Measurements from ENCODE around the gene PSD4. TPM values are rescaled to one million over a fixed set of nuclear protein-coding genes. Genes with fewer than 3 reads are reported as not detected.

The PSD4 gene
- total and polyA plus RNA-seq, 5 experiments from 2014 or later, result 22.8 to 124 (median 44.1) TPM

DNA sequence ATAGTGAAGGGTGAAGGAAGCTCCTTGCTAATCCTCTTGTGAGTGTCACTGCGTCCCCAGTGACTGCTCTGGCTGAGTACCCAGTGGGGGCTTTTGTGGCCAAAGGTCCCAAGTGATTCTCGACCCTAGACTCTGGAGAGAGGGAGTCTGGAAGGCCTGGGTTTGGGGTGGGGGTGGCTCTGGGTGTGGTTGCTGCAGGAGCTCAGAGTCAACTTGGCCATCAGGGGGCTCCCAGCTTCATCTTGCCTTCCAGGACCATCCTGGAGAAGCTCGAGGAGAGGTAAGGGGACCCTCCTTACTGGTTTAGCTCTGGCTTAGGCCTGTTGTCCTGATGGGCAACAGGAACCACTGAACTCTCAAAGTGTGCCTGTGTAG lies 592 bp downstream of the PSD4 start:
- ATAC-seq (peak in 1 of 2 donors; percentile 0), DNase-seq (no peak)
- Mint-ChIP-seq H3K36me3 (peaks cover 0 to 30% (median 6%) of the 10 kb centered on the region in 3 donors), H3K9me3 (peaks cover 0 to 2% (median 0%) of the 10 kb centered on the region in 9 donors), H3K27ac (peak overlapping the region; percentile 84 to 97 (median 94)), H3K4me3 (peak overlapping the region; percentile 81 to 96 (median 94)), H3K4me1 (peaks cover 50 to 84% (median 79%) of the 10 kb centered on the region in 4 donors), H3K27me3 (peaks cover 0 to 2% (median 0%) of the 10 kb centered on the region in 5 donors)
- POLR2A ChIA-PET, result interaction anchor here (0.6 to 19.8 kb wide), 14 partner anchors 8 to 216 kb away, joined by 3 to 318 read pairs (median 6); no protein-coding TSS in a partner anchor

DNA sequence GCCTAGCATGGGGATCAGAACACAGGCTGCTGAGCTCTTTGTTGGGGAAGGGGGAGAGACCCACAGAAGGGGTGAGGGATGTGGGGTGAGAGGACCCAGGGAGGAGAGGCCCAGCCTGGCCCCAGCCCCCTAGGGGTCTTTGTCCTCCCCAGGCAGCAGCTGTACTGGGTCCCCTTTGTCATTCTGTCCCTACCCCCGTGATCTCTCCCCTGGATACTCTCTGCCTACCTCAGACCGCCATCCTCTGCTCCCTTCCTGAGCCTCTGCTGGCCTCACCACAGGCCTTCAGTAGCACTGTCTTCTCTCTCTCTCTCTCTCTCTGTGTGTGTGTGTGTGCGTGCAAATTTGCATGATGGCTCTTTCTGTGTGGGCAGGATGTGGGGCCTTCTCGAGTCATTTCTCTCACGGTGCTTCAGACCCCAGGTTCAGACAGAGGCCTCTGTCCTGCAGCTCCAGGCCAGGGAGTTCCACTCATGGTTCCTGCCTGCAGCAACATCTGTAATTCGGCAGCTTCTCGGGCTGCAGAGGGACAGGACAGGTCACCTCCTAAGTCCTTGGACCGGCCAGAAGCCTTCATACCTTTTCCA lies 1.4 kb downstream of the PSD4 start:
- Mint-ChIP-seq H3K9me3 (peaks cover 0 to 2% (median 0%) of the 10 kb centered on the region in 9 donors), H3K4me3 (peak overlapping the region; percentile 81 to 96 (median 94)), H3K36me3 (peaks cover 0 to 30% (median 6%) of the 10 kb centered on the region in 3 donors), H3K27me3 (peaks cover 0 to 2% (median 0%) of the 10 kb centered on the region in 5 donors), H3K27ac (peak overlapping the region; percentile 84 to 97 (median 94)), H3K4me1 (peaks cover 51 to 84% (median 80%) of the 10 kb centered on the region in 4 donors)
- DNase-seq (peak in 9 of 10 donors; percentile 46 to 88 (median 75)), ATAC-seq (peak; percentile 54 to 68)
- POLR2A ChIA-PET, result interaction anchor here (0.6 to 19.8 kb wide), 14 partner anchors 11 to 190 kb away, joined by 3 to 318 read pairs (median 4); no protein-coding TSS in a partner anchor

GRCh38 chr2:113175736-113176695 lies 2.2 kb downstream of the PSD4 start:
- peaks cover 0 to 2% (median 0%) of the 10 kb centered on the region in 5 donors for H3K27me3 Mint-ChIP-seq
- H3K4me1 Mint-ChIP-seq, result peaks cover 53 to 90% (median 85%) of the 10 kb centered on the region in 4 donors
- peak in 3 of 10 donors; percentile 28 to 33 (median 29) for DNase-seq
- no peak for ATAC-seq
- POLR2A ChIA-PET, result interaction anchor here (0.7 to 19.8 kb wide), 10 partner anchors 10 to 37 kb away, joined by 3 to 318 read pairs (median 4); no protein-coding TSS in a partner anchor
- H3K4me3 Mint-ChIP-seq, result peak overlapping the region; percentile 81 to 96 (median 94)
- peaks cover 0 to 2% (median 0%) of the 10 kb centered on the region in 9 donors for H3K9me3 Mint-ChIP-seq
- H3K36me3 Mint-ChIP-seq, result peaks cover 0 to 30% (median 6%) of the 10 kb centered on the region in 3 donors
- peak overlapping the region; percentile 88 to 97 (median 94) for H3K27ac Mint-ChIP-seq

GRCh38 chr2:113176696-113177355 lies 3.1 kb downstream of the PSD4 start:
- Mint-ChIP-seq H3K27me3 (peaks cover 0 to 2% (median 0%) of the 10 kb centered on the region in 5 donors), H3K4me3 (peak overlapping the region; percentile 81 to 96 (median 94)), H3K4me1 (peaks cover 50 to 90% (median 85%) of the 10 kb centered on the region in 4 donors), H3K27ac (peak overlapping the region; percentile 86 to 97 (median 92)), H3K36me3 (peaks cover 0 to 35% (median 6%) of the 10 kb centered on the region in 3 donors), H3K9me3 (peaks cover 0 to 2% (median 0%) of the 10 kb centered on the region in 9 donors)
- ATAC-seq (no peak), DNase-seq (no peak)
- POLR2A ChIA-PET, result interaction anchor here (1.3 to 19.8 kb wide), 5 partner anchors 15 to 38 kb away, joined by 4 to 318 read pairs (median 45); no protein-coding TSS in a partner anchor

DNA sequence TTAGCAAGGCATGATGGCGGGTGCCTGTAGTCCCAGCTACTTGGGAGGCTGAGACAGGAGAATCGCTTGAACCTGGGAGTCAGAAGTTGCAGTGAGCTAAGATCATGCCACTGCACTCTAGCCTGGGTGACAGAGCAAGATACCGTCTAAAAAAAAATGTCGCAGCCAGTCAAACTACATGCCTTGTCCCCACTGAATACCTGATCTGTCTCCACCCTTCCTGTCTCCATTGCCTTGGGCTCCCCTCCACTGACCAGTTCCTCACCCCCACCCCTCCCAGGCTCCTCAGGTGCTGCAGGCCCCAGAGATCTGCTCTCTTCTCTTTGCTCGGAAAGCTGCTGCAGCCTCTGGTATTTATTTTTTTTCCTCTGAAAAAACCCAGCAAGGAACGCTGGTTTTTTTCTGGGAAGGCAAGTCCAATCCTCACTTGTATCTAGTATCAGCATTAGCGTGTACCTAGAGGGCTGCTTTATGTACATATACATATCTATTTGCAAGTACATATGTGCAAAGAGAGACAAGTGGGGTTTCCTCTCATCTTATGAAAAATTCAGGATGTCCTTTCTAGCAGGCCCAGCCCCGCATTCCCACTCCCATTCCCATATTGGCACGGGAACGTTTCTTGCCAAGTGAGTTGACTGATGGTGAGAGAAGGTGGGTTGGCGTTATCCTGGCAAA lies 4.4 kb downstream of the PSD4 start:
- no peak for ATAC-seq
- H3K4me3 Mint-ChIP-seq, result peak overlapping the region; percentile 70 to 96 (median 92)
- peaks cover 0 to 2% (median 0%) of the 10 kb centered on the region in 5 donors for H3K27me3 Mint-ChIP-seq
- DNase-seq, result no peak
- peaks cover 47 to 90% (median 82%) of the 10 kb centered on the region in 4 donors for H3K4me1 Mint-ChIP-seq
- H3K9me3 Mint-ChIP-seq, result peaks cover 0 to 2% (median 0%) of the 10 kb centered on the region in 9 donors
- POLR2A ChIA-PET, result interaction anchor here (5.7 to 19.8 kb wide), 2 partner anchors 16 to 18 kb away, joined by 80 to 318 read pairs; no protein-coding TSS in a partner anchor
- peaks cover 0 to 49% (median 6%) of the 10 kb centered on the region in 3 donors for H3K36me3 Mint-ChIP-seq
- peak overlapping the region; percentile 79 to 97 (median 94) for H3K27ac Mint-ChIP-seq

DNA sequence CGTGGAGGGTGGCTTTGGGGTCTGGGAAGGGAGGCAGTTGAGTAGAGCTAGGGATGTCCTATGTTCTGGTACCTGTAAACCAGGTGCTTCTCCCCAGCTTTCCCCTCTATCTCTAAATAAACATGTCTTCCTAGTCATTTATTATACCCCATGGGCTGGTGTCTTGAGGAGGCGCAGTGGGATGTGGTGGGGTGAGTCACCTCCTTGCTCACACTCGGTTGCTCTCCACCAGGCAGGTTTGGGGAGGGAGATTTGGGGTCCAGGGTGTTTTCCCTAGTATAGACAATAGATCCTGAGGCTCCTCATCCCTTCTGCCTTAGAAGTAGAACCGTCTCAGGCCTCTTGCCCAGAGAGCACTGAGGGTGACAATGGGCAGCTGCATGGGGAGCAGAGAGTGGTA lies 5.1 kb downstream of the PSD4 start:
- POLR2A ChIA-PET, result interaction anchor here (0.6 to 19.8 kb wide), 3 partner anchors 17 to 20 kb away, joined by 3 to 318 read pairs (median 16); no protein-coding TSS in a partner anchor
- H3K27me3 Mint-ChIP-seq, result peaks cover 0 to 2% (median 0%) of the 10 kb centered on the region in 5 donors
- H3K9me3 Mint-ChIP-seq, result peaks cover 0 to 2% (median 0%) of the 10 kb centered on the region in 9 donors
- H3K4me1 Mint-ChIP-seq, result peaks cover 48 to 90% (median 82%) of the 10 kb centered on the region in 4 donors
- DNase-seq, result peak in 2 of 10 donors; percentile 29 to 30
- H3K36me3 Mint-ChIP-seq, result peaks cover 3 to 56% (median 6%) of the 10 kb centered on the region in 3 donors
- H3K27ac Mint-ChIP-seq, result peak overlapping the region; percentile 78 to 97 (median 93)
- peak overlapping the region; percentile 47 to 95 (median 82) for H3K4me3 Mint-ChIP-seq
- peak in 1 of 2 donors; percentile 11 for ATAC-seq

DNA sequence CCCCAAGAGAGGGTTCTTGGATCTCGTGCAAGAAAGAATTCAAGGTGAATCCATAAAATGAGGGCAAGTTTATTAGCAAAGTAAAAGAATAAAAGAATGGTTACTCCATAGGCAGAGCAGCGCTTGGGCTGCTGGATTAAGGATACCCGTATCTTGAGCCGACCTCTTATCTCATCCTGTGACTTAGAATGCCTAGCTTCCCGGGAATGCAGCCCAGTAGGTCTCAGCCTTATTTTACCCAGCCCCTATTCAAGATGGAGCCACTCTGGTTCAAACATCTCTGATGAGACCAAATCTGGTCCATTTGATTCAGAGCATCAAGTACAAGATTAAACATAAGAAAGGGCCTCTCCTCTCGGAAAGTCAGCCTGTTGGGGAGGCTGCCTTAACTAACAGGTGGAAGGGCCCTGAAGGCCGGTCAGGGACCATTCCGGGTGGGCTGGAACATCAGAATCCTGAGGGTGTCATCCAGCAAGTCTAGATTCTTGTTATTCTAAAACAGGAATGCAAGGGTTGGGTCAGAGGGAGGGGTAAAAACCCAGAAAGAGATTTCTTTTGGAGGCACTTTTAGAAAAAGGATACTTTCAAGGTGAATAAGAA lies 5.8 kb downstream of the PSD4 start:
- H3K27me3 Mint-ChIP-seq, result peaks cover 0 to 2% (median 0%) of the 10 kb centered on the region in 5 donors
- H3K4me1 Mint-ChIP-seq, result peaks cover 47 to 88% (median 87%) of the 10 kb centered on the region in 4 donors
- peak overlapping the region; percentile 47 to 95 (median 82) for H3K4me3 Mint-ChIP-seq
- ATAC-seq (no peak), DNase-seq (no peak)
- peaks cover 4 to 60% (median 6%) of the 10 kb centered on the region in 3 donors for H3K36me3 Mint-ChIP-seq
- peak overlapping the region; percentile 87 to 97 (median 94) for H3K27ac Mint-ChIP-seq
- POLR2A ChIA-PET, result interaction anchor here (0.6 to 19.8 kb wide), 4 partner anchors 17 to 41 kb away, joined by 3 to 318 read pairs (median 10); no protein-coding TSS in a partner anchor
- H3K9me3 Mint-ChIP-seq, result peaks cover 0 to 2% (median 0%) of the 10 kb centered on the region in 9 donors

- H3K4me1 Mint-ChIP-seq, result peaks cover 46 to 93% (median 91%) of the 10 kb centered on the region in 4 donors
- peak overlapping the region; percentile 61 to 95 (median 82) for H3K4me3 Mint-ChIP-seq
- no peaks in the 10 kb centered on the region for H3K27me3 Mint-ChIP-seq
- H3K36me3 Mint-ChIP-seq, result peaks cover 3 to 64% (median 4%) of the 10 kb centered on the region in 3 donors
- ATAC-seq (peak in 1 of 2 donors; percentile 24), DNase-seq (no peak)
- H3K27ac Mint-ChIP-seq, result peak overlapping the region; percentile 87 to 97 (median 94)
- POLR2A ChIA-PET, result interaction anchor here (0.6 to 19.8 kb wide), 12 partner anchors 8 to 1030 kb away, joined by 3 to 318 read pairs (median 4); partner anchors contain the start of gene PSD4
- H3K9me3 Mint-ChIP-seq, result no peaks in the 10 kb centered on the region
Observed at GRCh38 chr2:113180131-113180946, 6.6 kb downstream of the PSD4 start.

DNA sequence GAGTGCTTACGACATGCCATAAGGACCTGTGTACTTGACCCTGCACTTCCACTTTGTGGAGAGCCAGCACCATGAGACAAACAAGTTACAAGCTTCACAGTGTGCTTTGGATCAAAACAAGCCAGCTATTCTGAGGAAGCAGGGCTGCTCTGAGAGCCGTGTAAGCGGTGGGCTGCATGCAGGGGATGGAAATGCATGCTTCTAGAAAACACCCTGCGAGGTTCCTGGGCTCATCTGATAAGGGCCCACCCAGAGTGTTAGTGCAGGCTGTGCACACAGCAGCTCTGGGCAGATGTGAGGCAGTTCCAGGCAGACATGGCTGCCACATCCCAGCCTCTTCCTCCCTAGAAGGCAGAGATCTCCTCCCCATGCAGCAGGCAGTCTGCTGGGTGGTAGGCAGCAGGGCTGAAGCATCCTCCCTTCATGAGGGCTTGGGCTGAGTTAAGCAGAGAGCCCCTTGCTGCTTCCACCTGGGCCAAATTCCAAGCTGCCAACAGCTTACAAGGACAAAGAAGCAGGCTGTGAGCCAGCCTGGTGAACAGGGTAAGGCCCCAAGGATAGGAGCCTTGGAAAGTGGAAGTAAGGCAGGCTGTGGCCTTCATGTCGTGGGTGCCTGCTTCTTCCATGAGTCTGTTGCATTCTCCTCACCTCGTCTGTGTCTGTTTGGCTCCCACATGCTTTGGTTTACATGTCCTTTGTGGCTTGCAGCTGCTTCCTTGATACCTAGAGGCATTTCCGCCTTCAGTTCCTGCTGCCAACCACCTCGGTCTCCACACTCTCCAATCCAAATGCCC lies 7.7 kb downstream of the PSD4 start:
- DNase-seq, result peak in 2 of 10 donors; percentile 20 to 32
- POLR2A ChIA-PET, result interaction anchor here (0.6 to 19.8 kb wide), 13 partner anchors 9 to 1032 kb away, joined by 3 to 318 read pairs (median 5); partner anchors contain the start of gene PSD4
- H3K27ac Mint-ChIP-seq, result peak overlapping the region; percentile 87 to 97 (median 94)
- peaks cover 51 to 98% (median 95%) of the 10 kb centered on the region in 4 donors for H3K4me1 Mint-ChIP-seq
- H3K36me3 Mint-ChIP-seq, result peaks cover 3 to 73% (median 11%) of the 10 kb centered on the region in 3 donors
- H3K4me3 Mint-ChIP-seq, result peak overlapping the region; percentile 61 to 95 (median 78)
- peak; percentile 41 to 54 for ATAC-seq
- H3K9me3 Mint-ChIP-seq, result no peaks in the 10 kb centered on the region
- H3K27me3 Mint-ChIP-seq, result no peaks in the 10 kb centered on the region

All from naive thymus-derived CD8-positive, alpha-beta T cell (primary cell).